ENCODE results near the gene AGR3. TPM values are rescaled to one million over a fixed set of nuclear protein-coding genes. Genes with fewer than 3 reads are reported as not detected.
"Not testable (repeated sequence)": the region's sequence is repeated elsewhere in the genome, so short reads cannot be mapped to it uniquely, and the experiment has no call there.

AGR3 gene
- total RNA-seq, 2 experiments from 2014 or later, result not detected

DNA sequence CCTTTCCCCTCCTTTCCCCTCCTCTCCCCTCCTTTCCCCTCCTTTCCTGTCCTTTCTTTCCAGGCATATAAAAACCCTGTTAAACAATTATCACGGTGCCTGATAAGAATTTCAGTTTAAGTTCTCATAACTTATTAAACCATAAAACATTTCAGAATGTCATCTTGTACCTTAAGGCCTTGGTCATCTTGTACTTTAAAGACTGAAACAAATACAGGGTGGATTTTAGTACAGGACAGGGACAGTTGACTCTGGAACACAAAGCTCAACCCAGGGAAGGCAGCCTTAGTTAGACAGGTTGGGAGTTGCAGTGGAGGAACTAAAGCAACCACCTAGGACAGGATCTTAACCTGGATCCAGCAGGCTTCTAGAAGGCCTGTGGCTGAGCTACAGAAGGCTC, 1.2 kb downstream of the AGR3 start:
- no peaks in the 10 kb centered on the region for H3K4me1 Mint-ChIP-seq
- no peak for ATAC-seq
- H3K9me3 Mint-ChIP-seq (ENCODE audit: low read depth), result no peaks in the 10 kb centered on the region
- peaks cover 5% of the 10 kb centered on the region for H3K27me3 Mint-ChIP-seq
- no peak overlapping the region for H3K27ac Mint-ChIP-seq
- CTCF ChIA-PET, result no interaction called here
- DNase-seq, result no peak
- H3K4me3 Mint-ChIP-seq, result no peak overlapping the region
- H3K36me3 Mint-ChIP-seq, result no peaks in the 10 kb centered on the region

DNA sequence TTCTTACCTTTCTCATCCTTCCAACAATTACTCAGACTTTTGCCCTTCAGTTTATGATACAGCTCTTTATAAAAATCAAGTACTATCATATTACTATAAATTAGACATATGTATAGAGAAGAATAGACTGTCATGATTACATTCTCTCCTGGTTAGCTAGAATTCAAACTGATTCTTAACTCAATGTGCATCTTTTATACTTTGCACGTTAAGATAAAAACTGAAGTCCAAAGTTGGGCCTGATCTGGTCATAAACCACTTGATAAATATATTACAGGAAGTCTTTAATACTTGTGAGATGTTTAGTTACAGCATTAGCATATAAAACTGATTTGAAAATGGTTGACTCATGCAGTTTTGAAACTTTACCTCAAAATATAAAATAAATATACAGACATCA, 2.6 kb downstream of the AGR3 start:
- DNase-seq, result no peak
- no peaks in the 10 kb centered on the region for H3K4me1 Mint-ChIP-seq
- no peaks in the 10 kb centered on the region for H3K36me3 Mint-ChIP-seq
- CTCF ChIA-PET, result no interaction called here
- H3K27me3 Mint-ChIP-seq, result peaks cover 5% of the 10 kb centered on the region
- no peak for ATAC-seq
- H3K9me3 Mint-ChIP-seq (ENCODE audit: low read depth), result no peaks in the 10 kb centered on the region
- H3K4me3 Mint-ChIP-seq, result no peak overlapping the region
- H3K27ac Mint-ChIP-seq, result no peak overlapping the region

DNA sequence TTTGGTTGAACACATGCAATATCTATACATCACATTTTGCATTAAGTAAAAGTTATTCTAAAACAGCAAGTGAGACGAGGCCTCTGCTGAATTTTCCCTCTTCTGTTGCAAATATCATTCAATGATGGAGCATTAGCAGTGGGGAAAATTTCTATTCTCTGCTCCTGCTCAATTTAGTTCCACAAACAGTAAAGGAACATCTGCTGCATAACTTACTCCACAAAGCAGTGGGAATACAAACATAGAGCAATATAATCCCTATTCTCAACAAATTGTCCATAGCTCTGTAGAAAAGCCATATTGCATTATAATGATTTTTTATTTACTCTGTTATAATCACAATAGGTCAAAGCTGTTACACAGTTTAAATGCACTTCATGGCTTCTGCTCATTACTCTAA, 5.9 kb downstream of the AGR3 start:
- ATAC-seq (no peak), DNase-seq (no peak)
- no peaks in the 10 kb centered on the region for H3K9me3 Mint-ChIP-seq (ENCODE audit: low read depth)
- peaks cover 8% of the 10 kb centered on the region for H3K27me3 Mint-ChIP-seq
- no peaks in the 10 kb centered on the region for H3K4me1 Mint-ChIP-seq
- no peak overlapping the region for H3K27ac Mint-ChIP-seq
- no peaks in the 10 kb centered on the region for H3K36me3 Mint-ChIP-seq
- CTCF ChIA-PET, result interaction anchor here (1.1 kb wide), 1 partner anchor 15 kb away, joined by 3 read pairs; no protein-coding TSS in a partner anchor
- no peak overlapping the region for H3K4me3 Mint-ChIP-seq

DNA sequence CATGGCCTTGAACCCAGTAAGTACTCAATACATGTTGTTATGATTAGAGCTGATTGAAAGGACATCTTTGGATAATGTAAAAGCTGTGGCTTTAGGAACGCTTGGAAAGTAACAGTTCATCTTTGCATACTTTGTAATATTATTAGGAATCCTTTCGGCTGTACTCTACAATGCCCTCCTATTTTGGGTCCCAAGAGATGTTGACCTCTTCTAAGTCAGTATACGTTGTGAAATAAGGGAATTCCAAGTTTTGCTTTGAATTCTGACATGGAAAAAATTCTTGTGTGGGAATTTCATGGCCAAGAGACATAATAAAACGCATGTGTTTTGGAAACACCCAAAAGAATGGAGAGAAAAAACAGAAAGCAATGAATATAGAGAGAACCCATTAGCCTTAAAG, 7.7 kb downstream of the AGR3 start:
- Mint-ChIP-seq H3K4me3 (no peak overlapping the region), H3K9me3 (ENCODE audit: low read depth) (no peaks in the 10 kb centered on the region), H3K27ac (no peak overlapping the region), H3K36me3 (no peaks in the 10 kb centered on the region), H3K4me1 (no peaks in the 10 kb centered on the region), H3K27me3 (peaks cover 8% of the 10 kb centered on the region)
- DNase-seq (no peak), ATAC-seq (no peak)
- CTCF ChIA-PET, result no interaction called here

DNA sequence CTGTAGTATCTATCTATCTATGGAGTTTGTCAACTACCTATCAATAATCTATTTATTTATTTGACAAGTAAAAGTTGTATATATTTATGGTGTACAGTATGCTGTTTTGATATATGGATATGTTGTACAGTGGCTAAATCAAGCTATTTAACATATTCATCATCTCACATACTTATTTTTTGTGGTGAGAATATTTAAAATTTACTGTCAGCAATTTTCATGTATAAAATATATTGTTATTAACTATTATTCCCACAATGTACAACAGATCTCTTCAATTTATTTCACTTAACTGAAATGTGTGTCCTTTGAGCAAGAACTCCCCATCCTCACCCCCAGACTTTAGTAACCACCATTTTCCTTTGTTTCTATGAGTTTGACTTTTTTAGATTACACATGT, 14.5 kb downstream of the AGR3 start:
- peaks cover 21% of the 10 kb centered on the region for H3K27me3 Mint-ChIP-seq

DNA sequence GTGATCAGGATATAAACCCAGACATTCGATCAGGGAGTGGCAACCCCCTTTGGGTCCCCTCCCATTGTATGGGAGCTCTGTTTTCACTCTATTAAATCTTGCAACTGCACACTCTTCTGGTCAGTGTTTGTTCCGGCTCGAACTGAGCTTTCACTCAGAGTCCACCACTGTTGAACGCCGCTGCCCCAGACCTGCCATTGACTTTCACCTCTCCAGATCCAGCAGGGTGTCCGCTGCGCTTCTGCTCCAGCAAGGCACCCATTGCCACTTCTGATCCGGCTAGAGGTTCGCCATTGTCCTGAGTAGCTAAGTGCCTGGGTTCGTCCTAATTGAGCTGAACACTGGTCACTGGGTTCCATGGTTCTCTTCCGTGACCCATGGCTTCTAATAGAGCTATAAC, 28.6 kb downstream of the AGR3 start:
- ATAC-seq; DNase-seq; H3K9me3 Mint-ChIP-seq (ENCODE audit: low read depth); H3K27ac Mint-ChIP-seq; H3K4me1 Mint-ChIP-seq; H3K4me3 Mint-ChIP-seq; H3K36me3 Mint-ChIP-seq: not testable (repeated sequence)
- H3K27me3 Mint-ChIP-seq, result peaks cover 34% of the 10 kb centered on the region
- CTCF ChIA-PET, result interaction anchor here (1.5 kb wide), 1 partner anchor 10 kb away, joined by 3 read pairs; no protein-coding TSS in a partner anchor

More for the DNA sequence above, 14.5 kb downstream of the AGR3 start:
- Mint-ChIP-seq H3K27ac (no peak overlapping the region), H3K9me3 (ENCODE audit: low read depth) (no peaks in the 10 kb centered on the region), H3K4me1 (no peaks in the 10 kb centered on the region), H3K36me3 (no peaks in the 10 kb centered on the region), H3K4me3 (no peak overlapping the region)
- CTCF ChIA-PET, result no interaction called here
- DNase-seq (no peak), ATAC-seq (no peak)

DNA sequence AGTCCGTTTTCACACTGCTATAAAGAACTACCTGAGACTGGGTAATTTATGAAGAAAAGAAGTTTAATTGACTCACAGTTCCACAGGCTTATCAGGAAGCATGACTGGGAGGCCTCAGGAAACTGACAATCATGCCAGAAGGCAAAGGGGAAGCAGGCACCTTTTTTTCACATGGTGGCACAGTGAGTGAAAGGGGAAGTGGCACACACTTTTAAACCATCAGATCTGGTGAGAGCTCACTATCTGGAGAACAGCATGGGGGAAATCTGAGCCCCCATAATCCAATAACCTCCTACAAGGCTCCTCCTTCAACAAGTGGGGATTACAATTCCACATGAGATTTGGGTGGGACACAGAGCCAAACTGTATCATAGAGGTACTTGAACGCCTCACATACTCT, 30.0 kb downstream of the AGR3 start:
- H3K4me3 Mint-ChIP-seq, result no peak overlapping the region
- no peak for ATAC-seq
- no peaks in the 10 kb centered on the region for H3K36me3 Mint-ChIP-seq
- CTCF ChIA-PET, result no interaction called here
- no peak overlapping the region for H3K27ac Mint-ChIP-seq
- no peak for DNase-seq
- H3K27me3 Mint-ChIP-seq, result peaks cover 34% of the 10 kb centered on the region
- H3K4me1 Mint-ChIP-seq, result no peaks in the 10 kb centered on the region
- no peaks in the 10 kb centered on the region for H3K9me3 Mint-ChIP-seq (ENCODE audit: low read depth)

DNA sequence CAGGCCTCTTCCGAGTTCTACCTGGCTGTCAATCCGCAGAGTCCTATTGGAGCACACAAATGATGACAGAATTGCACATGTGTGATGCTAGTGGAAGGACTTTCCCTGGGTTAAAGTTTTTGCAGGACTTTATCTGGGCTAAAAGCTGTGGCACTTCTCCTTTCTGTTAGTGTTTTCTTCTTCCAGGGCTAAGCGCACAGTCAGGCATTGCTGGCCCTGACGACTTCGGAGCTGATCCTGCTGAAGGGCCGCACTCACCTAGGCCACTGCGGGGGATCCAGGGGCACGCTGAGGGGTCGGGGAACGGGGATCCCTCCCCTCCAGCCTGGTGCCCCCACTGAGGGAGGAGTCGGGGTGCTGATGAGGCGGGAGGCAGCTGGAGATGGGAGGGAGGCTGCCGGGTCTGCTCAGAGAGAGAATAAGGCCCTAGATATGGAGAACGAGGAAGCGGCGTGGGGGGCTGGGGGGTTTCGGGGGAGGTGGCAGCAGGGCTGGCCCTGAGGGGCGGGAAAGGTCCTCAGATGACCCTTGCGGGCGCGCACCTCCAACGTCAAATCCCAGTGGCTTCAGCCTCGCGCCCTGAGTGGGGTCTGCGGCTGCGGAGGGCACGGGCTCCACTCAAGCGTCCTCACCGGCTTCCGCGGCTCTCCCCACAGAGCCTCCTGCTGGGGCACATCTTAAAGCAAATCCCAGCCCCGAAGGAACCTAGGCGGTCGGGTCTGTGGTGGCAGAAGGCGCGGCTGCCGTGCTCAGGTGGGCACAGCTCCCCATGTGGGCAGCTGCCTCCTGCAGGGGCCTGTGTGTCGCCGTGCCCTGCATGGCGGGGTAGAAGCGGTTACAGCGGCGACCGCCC, 30.9 kb downstream of the AGR3 start:
- CTCF ChIA-PET, result no interaction called here
- no peaks in the 10 kb centered on the region for H3K4me1 Mint-ChIP-seq
- ATAC-seq, result no peak
- no peak overlapping the region for H3K4me3 Mint-ChIP-seq
- H3K9me3 Mint-ChIP-seq (ENCODE audit: low read depth), result no peaks in the 10 kb centered on the region
- peaks cover 37% of the 10 kb centered on the region for H3K27me3 Mint-ChIP-seq
- no peaks in the 10 kb centered on the region for H3K36me3 Mint-ChIP-seq
- DNase-seq, result no peak
- no peak overlapping the region for H3K27ac Mint-ChIP-seq

DNA sequence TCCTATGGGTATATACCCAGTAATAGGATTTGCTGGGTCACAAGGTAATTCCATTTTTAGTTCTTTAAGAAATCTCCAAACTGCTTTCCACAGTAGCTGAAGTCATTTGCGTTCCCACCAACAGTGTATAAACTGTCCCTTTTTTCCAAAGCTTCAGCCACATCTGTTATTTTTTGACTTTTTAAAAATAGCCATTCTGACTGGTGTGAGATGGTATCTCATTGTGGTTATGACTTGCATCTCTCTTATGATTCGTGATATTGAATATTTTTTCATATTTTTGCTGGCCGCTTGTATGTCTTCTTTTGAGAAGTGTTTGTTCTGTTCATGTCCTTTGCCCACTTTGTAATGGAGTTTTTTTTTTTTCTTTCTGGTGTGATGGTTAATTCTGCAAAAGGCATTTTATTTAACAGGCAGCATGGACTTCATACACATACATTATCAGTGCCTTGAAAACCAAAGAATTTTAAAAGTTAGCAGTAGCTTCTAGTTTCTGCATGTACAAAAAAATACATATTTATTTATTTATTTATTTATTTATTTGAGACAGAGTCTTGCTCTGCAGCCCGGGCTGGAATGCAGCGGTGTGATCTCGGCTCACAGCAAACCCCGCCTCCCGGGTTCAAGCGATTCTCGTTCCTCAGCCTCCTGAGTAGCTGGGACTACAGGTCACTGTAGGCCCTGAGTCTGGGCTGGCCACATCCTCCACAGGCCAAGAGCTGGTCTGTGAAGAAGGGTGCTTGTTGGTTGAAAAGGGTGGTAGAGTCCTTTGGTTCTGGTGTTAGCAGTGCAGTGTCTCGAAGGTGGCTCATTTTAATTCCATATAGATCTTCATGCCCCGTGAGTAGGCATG, 32.3 kb downstream of the AGR3 start:
- H3K4me3 Mint-ChIP-seq, result no peak overlapping the region
- DNase-seq (no peak), ATAC-seq (no peak)
- CTCF ChIA-PET, result no interaction called here
- H3K36me3 Mint-ChIP-seq, result no peaks in the 10 kb centered on the region
- no peaks in the 10 kb centered on the region for H3K9me3 Mint-ChIP-seq (ENCODE audit: low read depth)
- H3K27ac Mint-ChIP-seq, result no peak overlapping the region
- H3K27me3 Mint-ChIP-seq, result peaks cover 43% of the 10 kb centered on the region
- no peaks in the 10 kb centered on the region for H3K4me1 Mint-ChIP-seq

DNA sequence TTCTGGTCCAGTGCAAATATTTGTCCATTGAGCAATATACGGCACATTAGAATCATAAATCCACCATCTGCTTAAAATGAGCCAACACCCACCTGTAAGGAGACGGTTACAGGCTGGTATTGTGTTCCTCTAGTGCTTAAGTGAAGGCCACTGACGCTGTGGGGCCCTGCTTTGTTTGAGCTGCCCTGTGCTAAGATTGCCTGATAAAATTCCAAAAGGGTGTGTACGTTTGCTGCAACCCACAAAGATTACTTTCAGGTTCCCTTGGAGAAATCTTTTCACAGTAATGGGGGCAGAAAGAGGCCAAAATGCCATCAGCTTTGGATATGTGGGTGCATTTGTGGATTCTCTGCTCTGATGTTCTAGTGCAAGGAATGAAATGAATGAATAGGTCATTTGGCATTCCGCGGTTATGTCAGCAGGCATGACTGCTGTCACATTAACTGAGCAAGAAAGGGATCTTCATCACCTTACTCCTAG, 34.4 kb downstream of the AGR3 start:
- Mint-ChIP-seq H3K36me3 (no peaks in the 10 kb centered on the region), H3K4me3 (no peak overlapping the region), H3K9me3 (ENCODE audit: low read depth) (no peaks in the 10 kb centered on the region), H3K27ac (no peak overlapping the region), H3K27me3 (peaks cover 46% of the 10 kb centered on the region), H3K4me1 (no peaks in the 10 kb centered on the region)
- DNase-seq, result no peak
- ATAC-seq, result no peak
- CTCF ChIA-PET, result interaction anchor here (0.6 kb wide), 1 partner anchor 1207 kb away, joined by 3 read pairs; no protein-coding TSS in a partner anchor

DNA sequence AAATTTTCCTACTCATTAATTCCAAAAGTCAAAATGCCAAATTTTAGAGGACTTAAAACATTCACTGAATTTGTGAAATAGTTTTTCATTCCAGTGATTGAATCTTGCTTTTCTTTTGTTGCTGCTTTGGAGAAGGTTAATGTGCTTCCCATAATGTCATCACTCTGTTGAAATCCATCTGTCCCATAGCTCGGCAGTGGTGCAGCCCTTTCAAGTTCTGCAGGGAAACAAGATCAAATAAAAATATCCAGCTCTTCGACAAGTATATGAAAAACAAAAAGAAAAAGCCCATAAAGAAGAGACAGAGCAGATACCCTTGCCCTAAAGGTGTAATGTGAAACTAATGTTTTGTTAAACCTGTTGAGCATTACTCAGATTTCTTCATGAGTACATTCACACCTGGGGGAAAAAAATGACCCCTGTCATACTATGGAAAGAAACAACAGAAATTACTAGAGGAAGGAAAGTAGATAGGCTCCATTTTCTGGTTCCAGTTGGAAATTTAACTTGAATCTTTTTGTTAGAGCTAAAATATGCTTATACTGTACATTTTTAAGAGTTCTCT, 35.1 kb downstream of the AGR3 start:
- DNase-seq, result no peak
- Mint-ChIP-seq H3K4me3 (no peak overlapping the region), H3K9me3 (ENCODE audit: low read depth) (no peaks in the 10 kb centered on the region), H3K36me3 (no peaks in the 10 kb centered on the region), H3K27ac (no peak overlapping the region), H3K4me1 (no peaks in the 10 kb centered on the region), H3K27me3 (peaks cover 42% of the 10 kb centered on the region)
- CTCF ChIA-PET, result interaction anchor here (0.6 kb wide), 1 partner anchor 1208 kb away, joined by 3 read pairs; no protein-coding TSS in a partner anchor
- ATAC-seq, result no peak

DNA sequence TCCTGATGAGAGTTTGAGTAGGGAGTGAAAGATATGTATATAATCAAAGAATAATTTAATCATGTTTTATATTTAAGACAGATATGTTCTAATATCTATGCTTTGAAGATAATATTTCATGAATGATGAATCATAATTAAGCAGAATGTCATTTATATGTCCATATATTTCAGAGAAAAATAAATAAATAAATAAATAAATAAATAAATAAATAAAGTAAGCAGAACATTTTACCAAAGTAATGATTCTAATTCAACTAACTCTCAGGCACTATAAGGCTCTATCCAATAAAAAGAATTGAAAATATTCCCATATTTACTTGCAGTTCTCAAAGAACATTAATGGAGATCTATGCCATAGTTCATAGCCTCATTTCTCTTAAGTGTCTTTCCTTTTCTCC, 36.0 kb downstream of the AGR3 start:
- Mint-ChIP-seq H3K27me3 (peaks cover 37% of the 10 kb centered on the region), H3K4me1 (no peaks in the 10 kb centered on the region), H3K27ac (no peak overlapping the region), H3K36me3 (no peaks in the 10 kb centered on the region), H3K9me3 (ENCODE audit: low read depth) (no peaks in the 10 kb centered on the region), H3K4me3 (no peak overlapping the region)
- ATAC-seq (no peak), DNase-seq (no peak)
- CTCF ChIA-PET, result no interaction called here

DNA sequence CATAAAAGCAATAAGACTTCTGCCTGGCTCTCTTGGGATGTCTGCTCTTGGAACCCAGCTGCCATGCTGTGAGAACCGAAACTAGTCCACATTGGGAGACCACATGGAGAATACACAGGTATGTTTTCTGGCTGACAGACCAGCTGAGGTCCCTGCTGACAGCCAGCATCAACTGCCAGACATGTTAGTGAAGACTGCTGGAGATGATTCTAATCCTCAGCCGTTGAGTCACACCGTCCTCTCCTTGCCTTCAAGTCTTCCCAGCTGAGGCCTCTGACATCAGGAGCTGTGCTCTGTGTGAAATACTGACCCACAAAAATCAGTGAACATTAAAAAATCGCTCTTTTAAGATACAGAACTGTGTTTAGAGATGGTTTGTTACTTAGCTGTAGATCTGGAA, 40.1 kb downstream of the AGR3 start:
- no peaks in the 10 kb centered on the region for H3K9me3 Mint-ChIP-seq (ENCODE audit: low read depth)
- peaks cover 25% of the 10 kb centered on the region for H3K27me3 Mint-ChIP-seq
- no peaks in the 10 kb centered on the region for H3K4me1 Mint-ChIP-seq
- CTCF ChIA-PET, result no interaction called here
- ATAC-seq (no peak), DNase-seq (no peak)
- H3K27ac Mint-ChIP-seq, result no peak overlapping the region
- no peaks in the 10 kb centered on the region for H3K36me3 Mint-ChIP-seq
- H3K4me3 Mint-ChIP-seq, result no peak overlapping the region
